HG02840 (cell line): ENCODE measurements around the gene STXBP6.
"Not testable (repeated sequence)": the region's sequence is repeated elsewhere in the genome, so short reads cannot be mapped to it uniquely, and the experiment has no call there.

Source experiments
- ATAC-seq: cut with Tn5 transposase; IDR thresholded peaks from one replicate; pipeline ENCODE4 v1.9.1; 2021; ENCODE audit warnings: mild to moderate bottlenecking, moderate library complexity, moderate number of reproducible peaks; ENCODE audit not compliant: unreplicated experiment, low FRiP score

The STXBP6 gene

GRCh38 chr14:24815543-24815942, 234.4 kb downstream of the STXBP6 start:
- ATAC-seq, result no peak

GRCh38 chr14:24814944-24815343, 235.0 kb downstream of the STXBP6 start:
- ATAC-seq, result no peak

- no peak for ATAC-seq
These were observed 235.6 kb downstream of the STXBP6 start for GRCh38 chr14:24814346-24814745.

GRCh38 chr14:24813819-24814259, 236.1 kb downstream of the STXBP6 start:
- no peak for ATAC-seq

- no peak for ATAC-seq
These were observed 236.7 kb downstream of the STXBP6 start for GRCh38 chr14:24813089-24813815.

GRCh38 chr14:24809135-24809534, 240.8 kb downstream of the STXBP6 start:
- ATAC-seq, result no peak

- ATAC-seq, result no peak
These were observed 241.5 kb downstream of the STXBP6 start for GRCh38 chr14:24808412-24808811.

DNA sequence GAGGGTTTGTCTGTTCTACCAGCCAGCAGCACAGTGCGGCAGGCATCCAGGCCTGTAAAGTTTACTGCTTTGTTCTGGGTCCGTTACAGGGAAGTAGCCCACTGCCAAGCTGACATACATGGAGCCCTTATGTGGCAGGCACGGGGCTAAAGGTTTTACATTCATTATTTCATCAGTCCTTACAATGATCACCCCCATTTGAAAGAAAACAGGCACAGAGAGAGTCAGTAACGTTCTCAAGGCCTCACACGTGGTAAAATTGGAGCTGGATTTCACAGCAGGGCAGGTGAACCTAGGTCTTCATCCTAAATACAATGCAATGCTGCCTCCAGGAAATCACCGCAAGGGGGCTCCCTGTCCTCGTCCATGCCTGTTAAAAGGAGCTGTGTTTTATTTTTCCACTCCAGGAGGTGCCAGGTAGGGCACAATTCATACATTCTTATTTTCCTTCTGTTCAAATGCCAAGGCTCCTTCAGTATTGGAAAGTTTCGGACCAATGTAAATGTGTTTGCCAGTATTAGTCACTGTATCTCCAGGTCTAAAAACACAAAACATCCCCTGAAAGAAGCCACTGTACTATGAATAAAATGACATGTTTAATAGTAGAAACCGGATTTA, 243.8 kb downstream of the STXBP6 start:
- no peak for ATAC-seq

DNA sequence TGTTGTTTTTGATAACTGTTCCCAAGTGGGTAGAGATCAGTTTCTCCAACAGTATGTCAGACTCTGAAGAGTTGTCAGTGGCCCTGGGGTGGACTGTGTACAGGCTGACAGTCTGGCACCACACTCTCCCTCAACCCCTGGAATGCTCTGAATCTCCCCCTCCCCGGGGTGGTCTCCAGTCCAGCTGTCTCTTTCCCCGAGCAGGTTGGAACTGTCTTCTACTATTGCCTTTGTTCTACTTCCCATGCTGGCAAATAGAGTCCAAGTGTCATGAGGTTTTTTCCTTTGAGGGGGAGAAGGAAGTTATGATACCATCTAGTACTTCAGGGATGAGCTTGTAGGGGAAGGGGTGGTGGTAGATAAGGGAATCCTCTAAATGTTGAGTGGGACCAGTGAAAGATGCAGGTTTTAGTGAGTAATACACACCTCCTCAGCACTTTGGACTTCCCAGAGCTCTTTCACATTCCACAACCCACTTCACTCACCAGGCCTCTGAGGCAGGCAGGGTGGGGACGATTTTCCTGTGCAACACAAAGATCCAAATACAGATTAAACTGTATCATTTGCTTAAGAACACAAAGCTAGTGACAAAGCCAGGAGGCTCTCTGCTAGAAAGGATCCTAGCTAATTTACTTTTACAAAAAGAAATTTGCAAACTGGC, 245.3 kb downstream of the STXBP6 start:
- ATAC-seq, result no peak

DNA sequence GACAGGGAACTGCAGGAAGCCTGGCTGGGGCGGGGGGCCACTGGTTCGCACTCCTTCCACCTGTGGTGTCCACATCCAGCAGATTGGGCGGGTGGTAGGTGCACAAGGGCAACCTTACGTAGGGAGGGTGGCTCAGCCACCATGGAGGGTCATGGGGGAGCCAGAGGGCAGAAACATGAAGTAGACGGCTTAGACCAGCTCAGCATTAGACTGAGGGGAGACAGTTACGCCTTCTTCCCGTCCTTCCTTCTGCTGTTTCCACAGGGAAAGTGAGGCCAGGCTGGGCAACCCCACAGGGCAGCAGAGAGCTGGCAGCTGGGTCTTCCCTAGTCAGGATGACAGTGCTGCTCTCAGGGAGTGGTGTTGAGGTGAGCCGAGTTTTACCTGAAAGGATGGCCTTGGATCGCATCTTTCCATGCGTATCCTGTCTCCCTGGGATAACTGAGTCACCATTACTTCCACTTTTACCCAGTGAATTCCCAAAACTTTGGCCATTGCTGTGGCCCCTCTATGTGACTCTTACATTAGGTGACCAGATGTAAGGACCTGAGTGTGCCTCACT, 245.9 kb downstream of the STXBP6 start:
- ATAC-seq, result no peak

- not testable (repeated sequence) for ATAC-seq
These were observed 246.5 kb downstream of the STXBP6 start for GRCh38 chr14:24803426-24803825.

GRCh38 chr14:24802236-24802635, 247.7 kb downstream of the STXBP6 start:
- ATAC-seq, result no peak

DNA sequence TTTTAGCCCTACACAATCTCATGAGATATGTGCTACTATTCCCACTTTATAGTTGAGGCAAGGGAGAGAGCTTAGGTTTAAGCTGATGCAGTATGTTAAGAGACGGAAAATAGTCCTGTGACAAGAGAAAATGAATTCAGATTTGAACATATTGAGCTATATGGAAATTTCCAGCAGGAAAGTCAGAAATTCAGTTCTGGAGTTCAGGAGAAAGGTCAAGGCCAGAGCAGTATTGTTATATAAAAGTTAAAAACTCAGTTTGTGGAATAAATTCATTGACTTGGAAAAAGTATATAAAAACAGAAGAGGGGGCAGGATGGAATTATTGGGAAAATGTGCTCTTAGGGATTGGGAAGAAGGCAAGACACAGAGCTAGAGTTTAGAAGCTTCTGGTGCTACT, 248.9 kb downstream of the STXBP6 start:
- ATAC-seq, result no peak

- ATAC-seq, result no peak
These were observed 251.0 kb downstream of the STXBP6 start for GRCh38 chr14:24798911-24799462.

- no peak for ATAC-seq
These were observed 254.5 kb downstream of the STXBP6 start for GRCh38 chr14:24795406-24795805.

DNA sequence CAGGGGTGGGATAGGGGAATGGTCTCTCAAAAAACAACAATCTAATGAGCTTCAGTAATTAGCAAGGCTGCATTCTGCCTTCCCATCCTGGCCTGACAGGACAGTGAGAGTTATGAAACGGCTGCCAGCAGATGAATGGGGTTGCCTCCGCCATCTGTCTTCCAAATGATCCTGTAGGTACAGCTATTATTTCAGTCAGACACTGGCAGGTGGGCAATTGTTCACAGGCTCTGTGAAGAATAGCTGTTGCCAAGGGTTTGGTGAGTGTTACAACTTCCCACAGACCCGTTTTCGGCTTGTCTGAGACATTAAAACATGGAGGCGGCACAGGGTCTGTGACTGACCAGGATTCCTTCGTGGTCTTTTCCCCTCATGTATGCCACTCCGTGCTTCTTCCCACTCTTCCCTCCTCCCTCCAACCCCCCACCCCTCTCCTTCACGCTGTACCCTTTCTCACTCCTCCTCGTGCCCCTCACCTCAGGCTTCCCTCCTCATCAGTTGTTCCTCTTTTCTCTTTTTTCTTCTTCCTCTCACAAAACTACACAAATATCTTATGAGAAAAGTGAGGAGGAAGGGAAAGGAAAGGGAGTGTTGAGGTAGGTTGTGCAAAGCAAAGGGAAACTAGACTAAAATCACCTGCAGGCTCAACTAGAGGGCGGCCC, 255.2 kb downstream of the STXBP6 start:
- ATAC-seq, result no peak

- ATAC-seq, result no peak
These were observed 259.8 kb downstream of the STXBP6 start for GRCh38 chr14:24790196-24790595.

- ATAC-seq, result no peak
These were observed 260.5 kb downstream of the STXBP6 start for GRCh38 chr14:24789378-24789884.

GRCh38 chr14:24785698-24786097, 264.2 kb downstream of the STXBP6 start:
- no peak for ATAC-seq

DNA sequence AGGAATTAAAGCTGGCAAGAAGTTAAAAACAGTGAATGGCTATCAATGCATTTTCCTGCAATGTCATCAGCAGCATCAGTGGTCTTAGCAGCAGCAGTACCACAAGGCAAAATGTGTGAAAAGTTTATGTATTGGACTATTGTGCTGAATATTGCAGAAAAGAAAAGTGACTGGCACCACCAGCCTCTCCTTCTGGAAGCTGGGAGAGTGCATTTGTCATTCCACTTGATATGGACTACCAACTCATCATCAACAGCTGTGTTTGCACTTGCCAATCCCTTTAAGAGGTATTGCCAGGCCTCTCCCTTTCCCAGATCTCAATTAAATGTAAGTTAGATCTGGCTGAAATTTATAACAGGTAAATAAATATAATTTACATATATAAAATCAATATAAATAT, 265.0 kb downstream of the STXBP6 start:
- ATAC-seq, result no peak
